DND-41 (cell line): ENCODE data around the gene SNX20.

Experiments used
- EZH2 ChIP-seq: IDR thresholded peaks from 3 replicates; pipeline ENCODE4 v1.6.1; 2012; ENCODE audit warnings: borderline replicate concordance, low read depth, mild to moderate bottlenecking, moderate library complexity, low read length, inconsistent platforms; ENCODE audit not compliant: severe bottlenecking
- TF ChIP-seq, protein P1 (sequence below): IDR thresholded peaks from 2 replicates; pipeline ENCODE4 v1.5.1; 2012; ENCODE audit warnings: borderline replicate concordance, low read length, moderate library complexity, mild to moderate bottlenecking; ENCODE audit not compliant: poor library complexity, severe bottlenecking; ENCODE audit errors: extremely low read depth

DNA sequence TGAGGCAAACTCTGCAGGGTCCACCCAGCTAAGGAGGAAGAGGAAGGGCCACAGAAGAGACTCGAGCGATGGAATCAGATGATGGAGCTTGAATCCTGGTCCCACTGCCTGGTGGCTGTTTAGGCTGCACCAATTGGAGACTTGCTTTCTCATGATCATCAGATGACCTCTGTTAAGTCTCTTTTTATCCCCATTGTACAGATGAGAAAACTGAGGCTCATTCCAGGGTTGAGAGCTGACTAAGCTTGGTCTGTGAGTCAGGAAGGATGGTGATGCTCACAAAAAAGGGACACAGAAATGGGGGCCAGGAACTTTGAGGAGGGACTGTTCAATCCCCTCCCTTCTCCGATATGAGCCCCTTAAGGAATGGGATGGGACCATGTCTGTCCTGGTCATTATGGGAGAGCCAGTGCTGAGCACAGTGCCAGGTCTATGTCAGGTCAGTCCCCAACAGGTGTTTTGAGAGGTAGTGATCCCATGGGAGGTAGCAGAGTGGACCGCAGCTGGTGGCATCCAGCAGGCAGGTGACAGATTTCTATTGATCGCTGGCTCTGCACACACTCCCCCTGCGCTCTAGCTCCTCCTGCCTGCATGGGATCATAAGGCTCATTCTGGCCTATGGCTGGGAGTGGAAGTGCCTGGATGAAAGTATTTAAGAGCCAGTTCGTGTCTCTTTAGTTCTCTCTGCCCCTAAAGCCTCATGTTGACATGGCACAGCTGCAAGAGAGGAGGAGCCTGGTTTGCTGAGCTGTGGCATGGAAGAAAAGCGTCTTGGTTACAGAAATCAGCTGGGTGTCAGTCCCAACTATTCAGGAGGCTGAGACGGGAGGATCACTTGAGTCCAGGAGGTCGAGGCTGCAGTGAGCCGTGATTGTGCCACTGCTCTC is 27.2 kb downstream of the SNX20 start:
- TF ChIP-seq, protein P1, sequence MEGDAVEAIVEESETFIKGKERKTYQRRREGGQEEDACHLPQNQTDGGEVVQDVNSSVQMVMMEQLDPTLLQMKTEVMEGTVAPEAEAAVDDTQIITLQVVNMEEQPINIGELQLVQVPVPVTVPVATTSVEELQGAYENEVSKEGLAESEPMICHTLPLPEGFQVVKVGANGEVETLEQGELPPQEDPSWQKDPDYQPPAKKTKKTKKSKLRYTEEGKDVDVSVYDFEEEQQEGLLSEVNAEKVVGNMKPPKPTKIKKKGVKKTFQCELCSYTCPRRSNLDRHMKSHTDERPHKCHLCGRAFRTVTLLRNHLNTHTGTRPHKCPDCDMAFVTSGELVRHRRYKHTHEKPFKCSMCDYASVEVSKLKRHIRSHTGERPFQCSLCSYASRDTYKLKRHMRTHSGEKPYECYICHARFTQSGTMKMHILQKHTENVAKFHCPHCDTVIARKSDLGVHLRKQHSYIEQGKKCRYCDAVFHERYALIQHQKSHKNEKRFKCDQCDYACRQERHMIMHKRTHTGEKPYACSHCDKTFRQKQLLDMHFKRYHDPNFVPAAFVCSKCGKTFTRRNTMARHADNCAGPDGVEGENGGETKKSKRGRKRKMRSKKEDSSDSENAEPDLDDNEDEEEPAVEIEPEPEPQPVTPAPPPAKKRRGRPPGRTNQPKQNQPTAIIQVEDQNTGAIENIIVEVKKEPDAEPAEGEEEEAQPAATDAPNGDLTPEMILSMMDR: no peak
- TF ChIP-seq EZH2: no peak
